Measurements from ENCODE around the gene PTGDR2.

- no peak for TF ChIP-seq TCF12 (IDR thresholded peaks at IDR 0.05; ENCODE audit: low read depth)
- TF ChIP-seq RAD21 (IDR thresholded peaks at IDR 0.05; ENCODE audit: low read depth) = no peak
- TF ChIP-seq MAX (IDR thresholded peaks at IDR 0.05) = no peak
- TF ChIP-seq YY1 (IDR thresholded peaks at IDR 0.05; ENCODE audit: low read depth) = no peak
- TF ChIP-seq USF1 (IDR thresholded peaks at IDR 0.05) = no peak
- TF ChIP-seq EP300 (IDR thresholded peaks at IDR 0.05; ENCODE audit: borderline replicate concordance) = no peak
- no peak for TF ChIP-seq EGR1 (IDR thresholded peaks at IDR 0.05)
Measured at GRCh38 chr11:60825118-60825517, 30.6 kb downstream of the PTGDR2 start.
